Nephron (organoid): ENCODE measurements around the gene CUL1.

Source experiments
- H3K27ac Mint-ChIP-seq, 3 experiments: 2 replicates each; pipeline ENCODE4 v1.8.0; 2020; ENCODE audit warnings: mixed read lengths in 3 of 3, mild to moderate bottlenecking in 2 of 3, moderate library complexity in 1 of 3
- H3K27me3 Mint-ChIP-seq: 2 replicates; pipeline ENCODE4 v1.8.0; 2021; ENCODE audit warnings: low read depth, mild to moderate bottlenecking, moderate library complexity, mixed read lengths
- H3K36me3 Mint-ChIP-seq: 2 replicates; pipeline ENCODE4 v1.8.0; 2020; ENCODE audit warnings: low read depth, mixed read lengths
- H3K4me1 Mint-ChIP-seq: 2 replicates; pipeline ENCODE4 v1.8.0; 2020; ENCODE audit warnings: mixed read lengths
- H3K4me3 Mint-ChIP-seq, 3 experiments: 2 replicates each; pipeline ENCODE4 v1.8.0; 2020; ENCODE audit warnings: mild to moderate bottlenecking in 3 of 3, mixed read lengths in 3 of 3, moderate library complexity in 2 of 3
- H3K9me3 Mint-ChIP-seq: 2 replicates; pipeline ENCODE4 v1.8.0; 2020; ENCODE audit warnings: mixed read lengths
- CTCF ChIP-seq, 3 experiments: fragments of 200-600 bp; sonication (generic); IDR thresholded peaks; one replicate each; pipeline ENCODE4 v1.5.0; 2021; ENCODE audit warnings: antibody characterized with exemption in 3 of 3; ENCODE audit not compliant: unreplicated experiment in 3 of 3

Gene CUL1

GRCh38 chr7:148773334-148773733 is 74.6 kb downstream of the CUL1 start:
- no peak overlapping the region for H3K4me3 Mint-ChIP-seq
- no peak for TF ChIP-seq CTCF (IDR thresholded peaks at IDR 0.05; ENCODE audit: unreplicated experiment in 3 of 3)
- H3K27ac Mint-ChIP-seq, result peak overlapping the region in 1 of 3 experiments; percentile 10
- peaks cover 7% of the 10 kb centered on the region for H3K4me1 Mint-ChIP-seq
- no peaks in the 10 kb centered on the region for H3K27me3 Mint-ChIP-seq
- H3K9me3 Mint-ChIP-seq, result no peaks in the 10 kb centered on the region
- peaks cover 67% of the 10 kb centered on the region for H3K36me3 Mint-ChIP-seq

GRCh38 chr7:148774471-148774870 is 75.8 kb downstream of the CUL1 start:
- Mint-ChIP-seq H3K4me1 (peaks cover 7% of the 10 kb centered on the region), H3K4me3 (no peak overlapping the region), H3K27me3 (no peaks in the 10 kb centered on the region), H3K27ac (no peak overlapping the region), H3K9me3 (no peaks in the 10 kb centered on the region), H3K36me3 (peaks cover 67% of the 10 kb centered on the region)
- no peak for TF ChIP-seq CTCF (IDR thresholded peaks at IDR 0.05; ENCODE audit: unreplicated experiment in 3 of 3)

- H3K4me3 Mint-ChIP-seq, result no peak overlapping the region
- no peaks in the 10 kb centered on the region for H3K27me3 Mint-ChIP-seq
- H3K9me3 Mint-ChIP-seq, result no peaks in the 10 kb centered on the region
- TF ChIP-seq CTCF (IDR thresholded peaks at IDR 0.05; ENCODE audit: unreplicated experiment in 3 of 3), result no peak
- H3K4me1 Mint-ChIP-seq, result no peaks in the 10 kb centered on the region
- peaks cover 65% of the 10 kb centered on the region for H3K36me3 Mint-ChIP-seq
- no peak overlapping the region for H3K27ac Mint-ChIP-seq
These were observed 84.2 kb downstream of the CUL1 start for GRCh38 chr7:148782757-148783456.

GRCh38 chr7:148783801-148784527 is 85.3 kb downstream of the CUL1 start:
- H3K27ac Mint-ChIP-seq, result no peak overlapping the region
- H3K27me3 Mint-ChIP-seq, result no peaks in the 10 kb centered on the region
- no peak overlapping the region for H3K4me3 Mint-ChIP-seq
- H3K9me3 Mint-ChIP-seq, result no peaks in the 10 kb centered on the region
- no peak for TF ChIP-seq CTCF (IDR thresholded peaks at IDR 0.05; ENCODE audit: unreplicated experiment in 3 of 3)
- H3K36me3 Mint-ChIP-seq, result peaks cover 66% of the 10 kb centered on the region
- H3K4me1 Mint-ChIP-seq, result no peaks in the 10 kb centered on the region

- no peak for TF ChIP-seq CTCF (IDR thresholded peaks at IDR 0.05; ENCODE audit: unreplicated experiment in 3 of 3)
- no peak overlapping the region for H3K4me3 Mint-ChIP-seq
- H3K36me3 Mint-ChIP-seq, result peaks cover 82% of the 10 kb centered on the region
- H3K9me3 Mint-ChIP-seq, result no peaks in the 10 kb centered on the region
- no peaks in the 10 kb centered on the region for H3K4me1 Mint-ChIP-seq
- no peak overlapping the region for H3K27ac Mint-ChIP-seq
- no peaks in the 10 kb centered on the region for H3K27me3 Mint-ChIP-seq
These were observed 89.0 kb downstream of the CUL1 start for GRCh38 chr7:148787571-148788295.
